Ishikawa (cell line): ENCODE results near the gene TMEM108.
A peak's percentile ranks its signal among the peaks of the same experiment; 100 is the strongest.

ENCODE experiments used
- CEBPB ChIP-seq: IDR thresholded peaks from 2 replicates; pipeline ENCODE4 v1.6.1; 2012
- CREB1 ChIP-seq: IDR thresholded peaks from 2 replicates; pipeline ENCODE4 v1.6.1; 2012; ENCODE audit warnings: low read depth
- EGR1 ChIP-seq: IDR thresholded peaks from 2 replicates; pipeline ENCODE4 v1.6.1; 2012
- EP300 ChIP-seq: IDR thresholded peaks from 2 replicates; pipeline ENCODE4 v1.6.1; 2012; ENCODE audit warnings: borderline replicate concordance
- FOXM1 ChIP-seq: IDR thresholded peaks from 2 replicates; pipeline ENCODE4 v1.6.1; 2012; ENCODE audit warnings: low read depth, borderline replicate concordance
- MAX ChIP-seq: IDR thresholded peaks from 2 replicates; pipeline ENCODE4 v1.6.1; 2012
- NFIC ChIP-seq: IDR thresholded peaks from 2 replicates; pipeline ENCODE4 v1.6.1; 2012
- RAD21 ChIP-seq: IDR thresholded peaks from 2 replicates; pipeline ENCODE4 v1.6.1; 2012; ENCODE audit warnings: low read depth
- REST ChIP-seq: IDR thresholded peaks from 2 replicates; pipeline ENCODE4 v1.6.1; 2012; ENCODE audit warnings: low read depth, mild to moderate bottlenecking
- TAF1 ChIP-seq: IDR thresholded peaks from 2 replicates; pipeline ENCODE4 v1.6.1; 2012; ENCODE audit warnings: low read depth, mild to moderate bottlenecking
- TCF12 ChIP-seq: IDR thresholded peaks from 2 replicates; pipeline ENCODE4 v1.6.1; 2012; ENCODE audit warnings: low read depth
- TEAD4 ChIP-seq: IDR thresholded peaks from 2 replicates; pipeline ENCODE4 v1.6.1; 2012
- USF1 ChIP-seq: IDR thresholded peaks from 2 replicates; pipeline ENCODE4 v1.6.1; 2012
- YY1 ChIP-seq: IDR thresholded peaks from 2 replicates; pipeline ENCODE4 v1.6.1; 2012; ENCODE audit warnings: low read depth
- ZBTB7A ChIP-seq: IDR thresholded peaks from 2 replicates; pipeline ENCODE4 v1.6.1; 2012; ENCODE audit warnings: low read depth

The TMEM108 gene

GRCh38 chr3:133408366-133408765 is 370.2 kb downstream of the TMEM108 start:
- no peak for TF ChIP-seq TCF12
- TF ChIP-seq TAF1 = no peak
- TF ChIP-seq MAX = no peak
- TF ChIP-seq NFIC = no peak
- TF ChIP-seq CREB1 = no peak
- no peak for TF ChIP-seq EGR1
- no peak for TF ChIP-seq EP300
- TF ChIP-seq YY1 = no peak
- TF ChIP-seq TEAD4 = no peak
- no peak for TF ChIP-seq ZBTB7A
- no peak for TF ChIP-seq CEBPB
- no peak for TF ChIP-seq USF1
- no peak for TF ChIP-seq FOXM1
- TF ChIP-seq REST = no peak
- no peak for TF ChIP-seq RAD21

GRCh38 chr3:133408961-133409360 is 370.8 kb downstream of the TMEM108 start:
- no peak for TF ChIP-seq TAF1

- no peak for TF ChIP-seq REST
- TF ChIP-seq EGR1 = peak; percentile 62
These were observed 372.2 kb downstream of the TMEM108 start for GRCh38 chr3:133410191-133410892.

- TF ChIP-seq CREB1 = no peak
- TF ChIP-seq ZBTB7A = no peak
- no peak for TF ChIP-seq TAF1
These were observed 374.3 kb downstream of the TMEM108 start for GRCh38 chr3:133412183-133413132.

GRCh38 chr3:133413161-133414020 is 375.2 kb downstream of the TMEM108 start:
- TF ChIP-seq FOXM1 (no peak), TAF1 (no peak)

GRCh38 chr3:133414021-133414392 is 375.8 kb downstream of the TMEM108 start:
- TF ChIP-seq ZBTB7A (no peak), EP300 (no peak), NFIC (no peak), CREB1 (no peak), YY1 (no peak), USF1 (no peak)

- TF ChIP-seq FOXM1 (no peak), TEAD4 (no peak), EP300 (no peak), MAX (no peak), TCF12 (no peak)
These were observed 380.2 kb downstream of the TMEM108 start for GRCh38 chr3:133418361-133418760.
